ENCODE measurements around the gene DNAI2. TPM values are rescaled to one million over a fixed set of nuclear protein-coding genes. Genes with fewer than 3 reads are reported as not detected.
"Not testable (repeated sequence)": the region's sequence is repeated elsewhere in the genome, so short reads cannot be mapped to it uniquely, and the experiment has no call there.

The DNAI2 gene
- total and polyA plus RNA-seq, 7 donors = not detected

DNA sequence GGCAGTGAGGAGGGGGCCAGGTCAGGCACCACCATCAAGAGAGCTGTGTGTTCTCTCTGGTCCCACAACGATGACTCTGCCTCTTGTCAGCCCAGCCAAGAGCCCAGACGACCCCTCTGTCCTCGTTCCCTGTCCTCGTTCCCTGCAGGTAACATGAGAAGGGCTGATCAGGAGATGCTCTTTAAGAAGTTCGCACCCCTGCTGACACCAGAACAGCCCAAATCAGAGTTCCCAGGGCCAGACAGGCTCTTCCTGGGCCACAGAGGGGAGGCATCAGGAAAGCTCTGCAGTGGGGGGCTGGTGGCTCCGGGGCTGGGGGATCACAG lies 13.5 kb upstream of the DNAI2 start:
- H3K4me3 ChIP-seq = no peak overlapping the region
- H3K9me3 ChIP-seq = no peaks in the 10 kb centered on the region
- DNase-seq (no peak), ATAC-seq (no peak)
- 45 to 65% (median 55%) methylated on average over 6 of the region's 6 CpGs for WGBS, 3 donors
- H3K36me3 ChIP-seq (ENCODE audit: insufficient read depth in 1 of 2, low read depth in 1 of 2) = peaks cover 0 to 55% of the 10 kb centered on the region in 2 donors
- no peaks in the 10 kb centered on the region for H3K4me1 ChIP-seq
- H3K27ac ChIP-seq = no peak overlapping the region
- H3K27me3 ChIP-seq (ENCODE audit: insufficient read depth in 3 of 3, low read length in 2 of 3) = no peaks in the 10 kb centered on the region
- TF ChIP-seq, protein P1, sequence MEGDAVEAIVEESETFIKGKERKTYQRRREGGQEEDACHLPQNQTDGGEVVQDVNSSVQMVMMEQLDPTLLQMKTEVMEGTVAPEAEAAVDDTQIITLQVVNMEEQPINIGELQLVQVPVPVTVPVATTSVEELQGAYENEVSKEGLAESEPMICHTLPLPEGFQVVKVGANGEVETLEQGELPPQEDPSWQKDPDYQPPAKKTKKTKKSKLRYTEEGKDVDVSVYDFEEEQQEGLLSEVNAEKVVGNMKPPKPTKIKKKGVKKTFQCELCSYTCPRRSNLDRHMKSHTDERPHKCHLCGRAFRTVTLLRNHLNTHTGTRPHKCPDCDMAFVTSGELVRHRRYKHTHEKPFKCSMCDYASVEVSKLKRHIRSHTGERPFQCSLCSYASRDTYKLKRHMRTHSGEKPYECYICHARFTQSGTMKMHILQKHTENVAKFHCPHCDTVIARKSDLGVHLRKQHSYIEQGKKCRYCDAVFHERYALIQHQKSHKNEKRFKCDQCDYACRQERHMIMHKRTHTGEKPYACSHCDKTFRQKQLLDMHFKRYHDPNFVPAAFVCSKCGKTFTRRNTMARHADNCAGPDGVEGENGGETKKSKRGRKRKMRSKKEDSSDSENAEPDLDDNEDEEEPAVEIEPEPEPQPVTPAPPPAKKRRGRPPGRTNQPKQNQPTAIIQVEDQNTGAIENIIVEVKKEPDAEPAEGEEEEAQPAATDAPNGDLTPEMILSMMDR (IDR thresholded peaks at IDR 0.05) = no peak
- intact Hi-C loops (cut with DNase I) = no loop called here

DNA sequence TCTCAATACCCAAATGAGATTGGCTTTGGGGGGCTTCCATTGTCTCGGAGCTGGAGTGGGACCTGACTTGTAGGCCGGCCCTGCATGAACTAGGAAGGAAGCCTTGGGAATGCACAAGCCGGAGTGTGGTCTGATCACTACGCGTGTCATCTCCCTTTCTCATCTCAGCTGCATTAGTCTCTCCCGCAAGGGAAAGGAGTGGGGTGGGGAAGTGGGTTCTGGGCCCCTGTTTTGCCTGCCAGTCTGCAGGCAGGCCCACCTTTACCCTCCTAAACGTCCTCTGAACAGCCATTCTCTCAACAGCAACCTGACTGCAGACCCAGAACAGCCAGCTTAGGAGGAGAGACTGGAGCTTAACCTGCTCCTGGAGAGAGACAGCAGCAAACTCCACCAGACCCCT lies 11.4 kb upstream of the DNAI2 start:
- H3K36me3 ChIP-seq (ENCODE audit: insufficient read depth in 1 of 2, low read depth in 1 of 2) = peaks cover 0 to 35% of the 10 kb centered on the region in 2 donors
- intact Hi-C loops (cut with DNase I) = no loop called here
- no peak overlapping the region for H3K27ac ChIP-seq
- no peaks in the 10 kb centered on the region for H3K27me3 ChIP-seq (ENCODE audit: insufficient read depth in 3 of 3, low read length in 2 of 3)
- DNase-seq (no peak), ATAC-seq (no peak)
- H3K4me1 ChIP-seq = no peaks in the 10 kb centered on the region
- TF ChIP-seq, protein P1 (IDR thresholded peaks at IDR 0.05) = no peak
- H3K4me3 ChIP-seq = no peak overlapping the region
- no peaks in the 10 kb centered on the region for H3K9me3 ChIP-seq
- WGBS, 3 donors = 85 to 88% (median 86%) methylated on average over 5 to 7 of the region's 7 CpGs

- intact Hi-C loops (cut with DNase I); H3K4me1 ChIP-seq; H3K4me3 ChIP-seq; H3K27ac ChIP-seq; H3K36me3 ChIP-seq (ENCODE audit: insufficient read depth in 1 of 2, low read depth in 1 of 2); DNase-seq; H3K27me3 ChIP-seq (ENCODE audit: insufficient read depth in 3 of 3, low read length in 2 of 3); H3K9me3 ChIP-seq; ATAC-seq: not testable (repeated sequence)
- 81 to 93% (median 93%) methylated on average over 4 of the region's 4 CpGs for WGBS, 3 donors
Observed at GRCh38 chr17:74267054-74267453, 7.0 kb upstream of the DNAI2 start.

DNA sequence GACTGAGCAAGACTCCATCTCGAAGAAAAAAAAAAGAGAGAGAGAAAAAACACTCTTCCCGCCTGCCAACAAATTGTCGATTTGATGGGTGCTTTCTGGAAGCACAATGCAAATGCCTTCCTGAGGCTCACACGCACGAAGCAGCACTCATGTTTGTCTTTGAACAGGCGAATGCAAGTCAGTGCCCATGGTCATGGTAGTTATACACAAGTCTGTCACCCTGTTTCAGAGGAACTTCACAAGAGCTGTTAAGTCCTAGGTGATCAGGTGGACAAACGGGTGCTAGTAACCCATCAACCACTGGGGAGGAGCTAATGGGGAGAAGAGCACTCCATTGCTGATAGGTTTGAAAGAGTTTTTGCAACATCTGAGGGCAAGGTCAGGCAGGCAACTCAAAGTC lies 6.5 kb upstream of the DNAI2 start:
- TF ChIP-seq, protein P1 (IDR thresholded peaks at IDR 0.05) = no peak
- Histone ChIP-seq H3K4me1 (peaks cover 5% of the 10 kb centered on the region), H3K27ac (no peak overlapping the region), H3K4me3 (no peak overlapping the region), H3K36me3 (ENCODE audit: insufficient read depth in 1 of 2, low read depth in 1 of 2) (no peaks in the 10 kb centered on the region), H3K9me3 (no peaks in the 10 kb centered on the region), H3K27me3 (ENCODE audit: insufficient read depth in 3 of 3, low read length in 2 of 3) (peaks cover 0 to 5% (median 0%) of the 10 kb centered on the region in 3 donors)
- ATAC-seq (no peak), DNase-seq (no peak)
- intact Hi-C loops (cut with DNase I) = no loop called here
- 86 to 94% (median 87%) methylated on average over 7 of the region's 7 CpGs for WGBS, 3 donors

DNA sequence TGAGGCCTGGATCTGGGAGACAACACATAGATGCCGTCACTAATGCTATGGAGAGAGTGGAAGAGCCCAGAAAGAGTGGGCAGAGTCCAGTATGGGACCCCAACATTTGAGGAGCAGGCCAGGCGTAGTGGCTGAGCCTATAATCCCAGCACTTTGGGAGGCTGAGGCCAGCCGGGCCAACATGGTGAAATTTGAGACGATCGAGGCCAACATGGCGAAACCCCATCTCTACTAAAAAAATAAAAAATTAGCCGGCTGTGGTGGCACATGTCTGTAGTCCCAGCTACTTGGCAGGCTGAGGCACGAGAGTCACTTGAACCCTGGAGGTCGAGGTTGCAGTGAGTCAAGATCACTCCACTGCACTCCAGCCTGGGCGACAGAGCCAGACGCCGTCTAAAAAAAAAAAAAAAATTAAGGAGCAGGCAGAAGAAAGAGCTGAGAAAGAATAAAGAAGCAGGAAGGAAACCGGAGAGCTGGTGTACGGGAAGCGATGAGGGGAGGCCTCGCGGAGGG lies 6.0 kb upstream of the DNAI2 start:
- WGBS, 3 donors = 39% methylated on average over 17 of the region's 17 CpGs
- Histone ChIP-seq H3K27ac (no peak overlapping the region), H3K9me3 (no peaks in the 10 kb centered on the region), H3K4me3 (no peak overlapping the region), H3K27me3 (ENCODE audit: insufficient read depth in 3 of 3, low read length in 2 of 3) (peaks cover 0 to 5% (median 2%) of the 10 kb centered on the region in 3 donors), H3K36me3 (ENCODE audit: insufficient read depth in 1 of 2, low read depth in 1 of 2) (no peaks in the 10 kb centered on the region), H3K4me1 (peaks cover 5% of the 10 kb centered on the region)
- ATAC-seq (no peak), DNase-seq (no peak)
- TF ChIP-seq, protein P1 (IDR thresholded peaks at IDR 0.05) = no peak
- intact Hi-C loops (cut with DNase I) = no loop called here
